Peyer's patch (tissue), 4 donors: ENCODE measurements around the gene PAM.

Experiments
- CTCF ChIP-seq, 6 experiments: fragments of 450-650 bp in 4 of 6; fragments of 200-600 bp in 2 of 6; sonication (generic) in 1 of 6; IDR thresholded peaks; one replicate each; pipeline ENCODE4 v1.5.1; 2017 to 2019; ENCODE audit warnings: antibody characterized with exemption in 6 of 6, mild to moderate bottlenecking in 3 of 6, moderate library complexity in 1 of 6
- POLR2A ChIP-seq, 2 donors: fragments of 450-650 bp; IDR thresholded peaks; one replicate each; pipeline ENCODE4 v1.5.1; 2017; ENCODE audit warnings: antibody characterized with exemption in 2 of 2, mild to moderate bottlenecking in 2 of 2, moderate library complexity in 2 of 2

DNA sequence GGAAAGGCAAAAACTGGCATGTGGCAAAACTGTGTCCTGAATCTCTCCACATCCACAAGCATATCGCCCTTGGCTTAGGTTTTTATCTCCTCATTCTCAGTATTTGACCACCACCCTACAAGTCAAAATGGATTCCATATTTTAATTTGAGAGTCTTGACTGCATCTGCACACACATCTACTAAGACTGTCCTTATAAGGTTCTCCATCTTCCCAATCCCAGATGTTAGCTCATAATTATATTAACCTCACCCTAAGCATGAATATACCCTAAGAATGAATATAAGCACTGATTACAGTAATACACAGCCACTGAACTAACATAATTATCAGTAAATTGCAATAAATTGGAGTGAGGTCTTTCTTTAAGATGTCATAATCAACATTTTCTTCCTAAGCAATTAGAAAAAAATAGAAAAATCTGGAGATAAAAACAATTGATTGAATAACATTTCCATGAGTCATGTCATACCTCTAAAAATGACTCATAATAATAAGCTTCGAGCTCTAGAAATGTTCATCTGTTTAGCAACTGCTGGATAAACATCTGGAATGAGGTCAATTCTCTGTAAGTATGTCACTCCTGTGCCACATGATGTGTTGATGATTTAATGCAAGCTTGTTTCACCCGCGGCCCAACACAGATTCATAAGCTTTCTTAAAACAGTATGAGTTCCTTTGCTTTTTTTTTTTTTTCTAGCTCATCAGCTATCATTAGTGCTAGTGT lies 39.9 kb upstream of the PAM start:
- TF ChIP-seq CTCF (IDR thresholded peaks at IDR 0.05) (no peak), POLR2A (IDR thresholded peaks at IDR 0.05) (no peak)
